Daoy (cell line): ENCODE measurements around the gene LSM11. TPM values are rescaled to one million over a fixed set of nuclear protein-coding genes. Genes with fewer than 3 reads are reported as not detected.
A peak's percentile ranks its signal among the peaks of the same experiment; 100 is the strongest.

ENCODE experiments used
- DNase-seq: peaks from one replicate; pipeline ENCODE4 v3.0.0-alpha.2; 2015; ENCODE audit warnings: low read depth
- total RNA-seq: library from RNA; depleted of rRNA; stranded (reverse); fragments of >200 nt; shearing (Covaris generic); gene quantifications from 2 replicates; pipeline ENCODE4 v1.2.3, GENCODE V29; 2014; rRNA removed

Gene LSM11
- total RNA-seq, 1 experiment from 2014 or later = 8.2 TPM

DNA sequence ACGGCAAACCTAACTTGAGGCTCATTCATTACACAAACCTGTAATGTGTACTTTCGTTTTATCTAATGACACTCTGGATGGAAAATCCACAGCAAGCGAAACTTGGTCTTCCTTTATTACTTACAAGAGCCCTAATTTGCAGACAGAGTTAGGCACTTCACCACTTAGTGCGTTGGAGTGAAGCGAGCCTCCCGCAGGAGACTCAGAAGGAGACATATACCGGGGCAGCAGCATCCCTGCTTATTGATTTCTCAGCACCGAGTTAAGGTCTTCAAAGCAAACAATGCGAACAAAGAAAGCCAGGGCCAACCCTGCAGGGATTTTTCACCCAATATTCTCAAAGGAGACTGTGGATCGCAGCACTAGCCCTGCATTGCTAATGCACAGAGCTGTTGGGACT is 28.6 kb downstream of the LSM11 start:
- no peak for DNase-seq

DNA sequence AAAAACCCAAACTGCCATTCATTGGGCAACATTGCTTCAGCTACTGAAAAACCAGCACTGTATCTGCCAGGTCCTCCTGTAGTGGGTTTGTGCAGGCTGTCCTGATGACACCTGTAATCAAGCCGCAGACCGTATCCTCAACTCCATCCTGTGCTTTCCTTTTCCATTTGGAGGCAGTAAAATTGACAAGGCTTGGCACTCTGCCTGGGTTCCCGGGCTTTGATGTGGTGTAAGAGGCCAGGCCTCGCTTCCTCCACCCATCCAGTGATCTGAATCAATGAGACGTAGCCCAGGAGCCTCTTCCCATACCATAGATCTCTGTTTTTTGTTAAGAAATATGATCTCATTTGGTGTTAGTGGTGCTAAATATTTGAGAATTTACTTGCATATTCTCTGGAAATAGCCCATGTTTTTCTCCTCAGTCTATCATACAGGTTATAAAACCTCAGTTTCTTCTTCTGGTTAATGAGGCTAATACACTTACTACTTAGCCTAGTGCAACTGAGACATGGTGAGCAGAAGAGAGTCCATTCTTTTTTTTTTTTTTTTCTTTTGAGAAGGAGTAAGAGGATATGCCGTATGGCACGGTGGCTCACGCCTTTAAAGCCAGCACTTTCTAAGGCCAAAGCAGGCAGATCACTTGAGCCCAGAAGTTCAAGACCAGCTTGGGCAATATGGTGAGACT is 34.8 kb downstream of the LSM11 start:
- peak; percentile 63 for DNase-seq

DNA sequence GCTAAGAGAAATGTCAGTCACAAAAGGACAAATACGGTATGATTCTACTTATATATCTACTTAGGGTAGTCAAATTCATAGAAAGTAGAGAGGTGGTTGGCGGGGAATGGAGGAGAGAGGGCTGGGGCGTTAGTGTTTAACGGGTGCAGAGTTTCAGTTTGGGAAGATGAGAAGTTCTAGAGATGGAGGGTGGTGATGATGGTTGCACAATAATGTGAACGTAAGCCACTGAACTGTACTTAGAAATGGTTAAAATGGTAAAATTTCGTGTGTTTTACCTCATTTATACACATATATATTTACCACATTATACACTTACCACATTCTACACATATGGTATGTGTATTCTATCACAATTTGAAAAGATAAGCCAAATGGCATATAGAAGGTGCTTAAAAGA is 35.7 kb downstream of the LSM11 start:
- no peak for DNase-seq

DNA sequence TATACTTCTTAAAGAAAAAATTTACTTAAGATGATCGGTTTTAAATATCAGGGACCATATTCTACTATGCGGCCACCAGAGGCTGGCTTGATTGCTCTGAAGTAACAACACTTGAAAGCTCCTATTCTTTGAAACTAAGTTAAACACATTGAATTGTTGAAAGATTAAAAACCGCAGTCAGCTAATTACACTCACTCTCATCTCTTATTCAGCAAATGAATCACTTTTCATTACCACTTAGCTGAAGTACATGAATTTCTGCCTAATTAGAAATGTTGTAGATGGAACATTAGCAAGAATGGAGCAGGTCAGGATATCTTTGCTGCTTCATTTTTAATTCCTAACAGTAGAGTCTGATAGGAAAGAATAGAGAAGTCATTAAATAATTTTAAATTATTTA is 42.3 kb downstream of the LSM11 start:
- DNase-seq = no peak

DNA sequence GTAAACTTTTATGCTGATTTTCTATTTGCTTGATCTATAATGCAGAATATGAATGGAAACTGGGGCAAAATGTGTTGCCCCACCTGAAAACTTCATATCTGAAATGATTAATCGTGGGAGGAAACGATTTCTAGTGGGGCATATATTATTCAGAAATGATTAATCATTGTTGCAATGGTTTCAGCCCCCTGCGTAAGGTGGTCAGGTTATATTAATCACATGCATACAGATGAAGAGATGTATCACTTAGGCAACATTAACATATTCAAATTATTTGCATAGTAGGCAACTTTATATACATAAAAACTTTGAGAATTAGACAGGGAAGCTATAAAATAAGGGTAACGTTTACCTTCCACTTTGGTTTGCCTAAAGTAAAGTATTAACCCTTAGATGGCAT is 49.8 kb downstream of the LSM11 start:
- no peak for DNase-seq

DNA sequence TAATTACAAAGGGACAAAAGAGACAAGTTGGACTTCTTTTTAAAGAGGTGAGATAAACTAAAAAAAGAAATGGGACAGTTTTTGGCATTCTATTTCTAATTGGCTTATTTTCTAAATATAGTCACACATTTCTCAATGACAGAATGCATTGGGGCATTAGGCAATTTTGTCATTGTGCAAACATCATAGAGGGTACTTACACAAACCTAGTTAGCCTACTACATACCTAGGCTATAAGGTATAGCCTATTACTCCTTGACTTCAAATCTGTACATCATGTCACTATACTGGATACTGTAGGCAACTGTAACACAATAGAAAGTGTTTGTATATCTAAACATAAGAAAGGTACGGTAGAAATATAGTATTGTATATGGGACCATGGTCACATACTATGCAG is 56.1 kb downstream of the LSM11 start:
- DNase-seq = no peak

DNA sequence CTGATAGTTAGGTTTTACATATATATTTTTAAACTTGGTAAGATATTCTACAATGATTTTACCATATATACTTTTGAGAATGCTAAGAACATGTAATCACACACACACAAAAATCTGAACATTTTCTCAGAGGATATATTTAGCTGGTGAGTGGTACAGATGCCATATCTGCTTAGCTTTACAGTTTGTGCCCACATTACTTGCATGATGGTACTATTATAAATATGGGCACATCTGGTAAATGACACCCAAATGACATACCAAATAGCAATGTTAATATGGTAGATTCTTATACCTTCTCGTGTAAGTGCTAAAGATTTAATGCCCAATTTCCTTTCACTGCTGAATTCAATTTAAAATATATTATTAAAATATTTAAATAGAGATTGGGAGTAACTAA is 56.6 kb downstream of the LSM11 start:
- DNase-seq = no peak

DNA sequence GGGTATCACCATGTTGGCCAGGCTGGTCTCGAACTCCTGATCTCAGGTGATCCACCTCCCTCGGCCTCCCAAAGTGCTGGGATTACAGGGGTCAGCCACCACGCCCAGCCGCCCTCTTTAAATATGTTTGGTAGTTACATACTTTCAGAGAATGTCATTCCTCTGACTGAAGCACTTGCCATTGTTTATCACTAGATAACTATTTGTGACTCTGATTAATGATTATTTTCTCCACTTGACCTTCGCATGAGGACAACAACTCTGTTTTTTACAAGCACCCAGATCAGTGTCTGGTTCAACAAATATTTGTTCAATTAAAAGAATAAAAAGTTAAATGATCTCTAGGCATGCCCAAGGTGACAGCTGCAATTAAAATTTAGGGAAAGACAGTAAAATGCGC is 59.2 kb downstream of the LSM11 start:
- DNase-seq = no peak

DNA sequence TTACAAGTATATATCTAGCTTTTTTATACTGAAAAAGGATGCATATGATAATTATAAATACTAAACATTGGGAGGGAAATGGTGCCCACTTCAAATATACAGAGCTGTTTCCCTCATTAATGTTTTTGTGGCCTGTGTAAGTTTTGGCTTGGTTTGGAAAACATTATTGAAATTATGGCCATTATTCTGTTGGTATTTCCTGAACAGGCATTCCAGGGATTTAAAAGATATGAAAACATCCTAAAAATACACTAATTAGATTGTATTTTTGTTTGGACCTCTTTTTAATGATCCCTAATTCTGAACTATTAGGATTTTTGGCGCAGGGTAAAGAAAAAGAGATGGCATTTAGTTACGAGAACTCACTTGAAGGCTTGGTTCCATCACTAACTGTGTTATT is 64.5 kb downstream of the LSM11 start:
- no peak for DNase-seq

Other genes starting within 250 kb of the LSM11 start
- 28.9 and 30.8 TPM in 2 replicates for gene ADAM19, start 167.9 kb upstream of the LSM11 start, total RNA-seq
- gene SOX30, start 91.3 kb upstream of the LSM11 start, total RNA-seq = 0.11 TPM in 1 of 2 replicates, not detected in the other
- gene C5orf52, start 72.2 kb upstream of the LSM11 start, total RNA-seq = not detected in 2 replicates
- gene THG1L, start 12.3 kb upstream of the LSM11 start, total RNA-seq = 20.9 and 21.7 TPM in 2 replicates
- gene CLINT1, start 115.4 kb downstream of the LSM11 start, total RNA-seq = 47.6 and 52.6 TPM in 2 replicates